A204.1 (cell line): Measurements from ENCODE around the gene ZMYND12.

Experiments used
- FAIRE-seq: peaks from 2 replicates; lab custom pipeline; 2012; peaks lifted over from hg19 to GRCh38; lab: Jason Lieb, UNC

The ZMYND12 gene

GRCh38 chr1:42392255-42392654 is 63.6 kb downstream of the ZMYND12 start:
- no peak for FAIRE-seq

- FAIRE-seq: no peak
Observed at GRCh38 chr1:42386051-42386450, 69.8 kb downstream of the ZMYND12 start.

- FAIRE-seq: no peak
Observed at GRCh38 chr1:42385283-42385682, 70.5 kb downstream of the ZMYND12 start.

- FAIRE-seq: no peak
Observed at GRCh38 chr1:42381280-42381673, 74.5 kb downstream of the ZMYND12 start.

- no peak for FAIRE-seq
Observed at GRCh38 chr1:42380586-42381279, 75.1 kb downstream of the ZMYND12 start, which contains the start of gene RIMKLA. RIMKLA (plus strand) TSS chr1:42380792; CDS start chr1:42380935, 143 bp downstream.
